Bronchus fibroblast of lung (primary cell): ENCODE results near the gene CERS2. TPM values are rescaled to one million over a fixed set of nuclear protein-coding genes. Genes with fewer than 3 reads are reported as not detected.

ENCODE experiments used
- total RNA-seq: library from RNA; depleted of rRNA; stranded (reverse); fragments of >200 nt; gene quantifications from 2 replicates; pipeline ENCODE4 v1.2.3, GENCODE V29; 2015

CERS2 gene, protein sequence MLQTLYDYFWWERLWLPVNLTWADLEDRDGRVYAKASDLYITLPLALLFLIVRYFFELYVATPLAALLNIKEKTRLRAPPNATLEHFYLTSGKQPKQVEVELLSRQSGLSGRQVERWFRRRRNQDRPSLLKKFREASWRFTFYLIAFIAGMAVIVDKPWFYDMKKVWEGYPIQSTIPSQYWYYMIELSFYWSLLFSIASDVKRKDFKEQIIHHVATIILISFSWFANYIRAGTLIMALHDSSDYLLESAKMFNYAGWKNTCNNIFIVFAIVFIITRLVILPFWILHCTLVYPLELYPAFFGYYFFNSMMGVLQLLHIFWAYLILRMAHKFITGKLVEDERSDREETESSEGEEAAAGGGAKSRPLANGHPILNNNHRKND
- total RNA-seq: 113 and 125 TPM in 2 replicates

DNA sequence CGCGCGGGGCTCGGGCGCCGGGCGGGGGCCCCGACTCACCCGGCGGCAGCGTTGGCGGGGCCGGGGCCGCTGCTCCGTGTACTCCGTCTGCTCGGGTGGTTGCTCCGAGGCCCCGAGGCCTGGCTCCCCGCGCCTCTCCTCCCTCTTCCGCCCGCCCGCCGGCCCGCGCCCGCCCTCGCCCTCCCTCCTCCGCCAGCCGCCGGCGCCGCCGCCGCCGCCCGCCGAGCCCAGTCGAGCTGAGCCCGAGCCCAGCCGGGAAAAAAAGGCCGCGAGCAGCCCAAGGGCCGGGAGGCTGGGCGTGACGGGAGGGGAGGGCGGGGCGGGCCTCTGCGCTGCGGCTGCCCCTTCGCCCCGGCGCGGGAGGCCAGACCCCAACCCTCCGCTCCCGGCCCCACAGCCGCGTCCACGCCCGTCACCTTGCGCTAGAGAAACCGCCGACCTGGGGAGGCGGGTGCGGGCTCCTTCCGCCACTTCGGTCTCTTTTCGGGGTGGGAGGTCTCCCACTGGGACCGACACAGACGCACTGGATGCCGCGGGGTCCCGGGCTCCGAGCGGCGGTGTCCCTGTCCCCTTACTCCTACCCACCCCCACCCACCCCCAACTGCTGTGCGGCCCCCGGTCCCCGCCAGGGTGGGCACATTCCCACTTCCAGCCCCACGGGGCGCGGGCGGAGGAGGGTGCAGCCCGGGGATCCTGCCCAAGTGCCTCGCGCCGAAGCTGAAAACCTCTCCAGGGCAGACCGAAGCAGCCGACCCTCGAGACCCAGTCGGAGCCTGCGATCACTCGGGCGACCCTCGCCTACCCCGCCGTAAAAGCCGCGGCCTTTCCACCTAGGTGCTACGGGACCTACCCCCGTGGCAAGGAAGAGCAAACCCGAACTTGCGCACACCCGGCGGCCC, at the start of gene CERS2:
CERS2 (minus strand) TSS at position 256 of the 899 bp plus-strand sequence. CDS start 5,745 bp downstream, outside the sequence.

DNA sequence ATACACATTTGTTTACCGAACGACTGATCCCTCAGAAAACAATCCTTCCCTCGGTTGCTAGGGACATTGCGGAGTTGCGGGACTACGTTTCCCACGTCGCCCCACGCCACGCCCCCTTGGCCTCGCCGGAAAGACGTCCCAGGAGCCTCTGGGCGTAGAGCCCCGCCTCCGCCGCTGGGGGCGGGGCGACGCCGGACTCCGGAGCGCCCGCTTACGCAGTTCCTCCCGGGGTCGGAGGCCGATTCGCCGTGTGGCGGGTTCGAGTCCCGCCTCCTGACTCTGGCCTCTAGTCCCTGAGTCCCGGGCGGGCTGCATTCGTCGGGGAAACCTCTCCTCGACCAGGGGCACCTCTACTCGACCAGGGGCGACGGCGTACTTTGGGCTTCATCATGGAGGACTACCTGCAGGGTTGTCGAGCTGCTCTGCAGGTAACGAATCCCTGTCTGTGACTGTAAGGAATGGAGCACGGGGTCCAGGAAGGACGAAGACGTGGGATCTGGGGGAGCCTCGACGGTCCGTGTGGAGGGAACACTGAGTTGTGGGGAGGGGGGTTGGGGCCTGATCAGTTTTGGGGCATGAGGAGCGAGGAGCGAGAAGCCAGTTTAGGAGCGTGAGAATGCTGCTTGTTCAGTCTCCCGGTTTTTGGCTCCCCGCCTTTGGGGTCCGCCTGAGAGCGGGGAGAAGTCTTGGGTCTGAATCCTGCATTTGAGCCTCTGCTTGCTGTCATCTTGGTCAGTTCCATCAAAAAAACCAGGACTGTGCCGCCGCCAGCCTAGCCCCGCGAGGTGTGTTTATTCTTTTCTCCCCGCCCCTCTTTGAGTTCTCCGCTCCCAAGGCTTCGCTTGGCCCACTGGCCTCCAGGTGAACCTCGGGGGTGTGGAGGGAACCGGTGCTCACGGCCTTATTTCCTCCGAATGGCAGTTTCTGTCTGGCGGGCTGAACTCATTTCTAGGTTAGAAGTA, 33.9 kb upstream of the CERS2 start, which contains the start of gene PRUNE1:
PRUNE1 (plus strand) TSS at position 206 of the 962 bp plus-strand sequence; CDS start at position 390, 184 bp downstream.

DNA sequence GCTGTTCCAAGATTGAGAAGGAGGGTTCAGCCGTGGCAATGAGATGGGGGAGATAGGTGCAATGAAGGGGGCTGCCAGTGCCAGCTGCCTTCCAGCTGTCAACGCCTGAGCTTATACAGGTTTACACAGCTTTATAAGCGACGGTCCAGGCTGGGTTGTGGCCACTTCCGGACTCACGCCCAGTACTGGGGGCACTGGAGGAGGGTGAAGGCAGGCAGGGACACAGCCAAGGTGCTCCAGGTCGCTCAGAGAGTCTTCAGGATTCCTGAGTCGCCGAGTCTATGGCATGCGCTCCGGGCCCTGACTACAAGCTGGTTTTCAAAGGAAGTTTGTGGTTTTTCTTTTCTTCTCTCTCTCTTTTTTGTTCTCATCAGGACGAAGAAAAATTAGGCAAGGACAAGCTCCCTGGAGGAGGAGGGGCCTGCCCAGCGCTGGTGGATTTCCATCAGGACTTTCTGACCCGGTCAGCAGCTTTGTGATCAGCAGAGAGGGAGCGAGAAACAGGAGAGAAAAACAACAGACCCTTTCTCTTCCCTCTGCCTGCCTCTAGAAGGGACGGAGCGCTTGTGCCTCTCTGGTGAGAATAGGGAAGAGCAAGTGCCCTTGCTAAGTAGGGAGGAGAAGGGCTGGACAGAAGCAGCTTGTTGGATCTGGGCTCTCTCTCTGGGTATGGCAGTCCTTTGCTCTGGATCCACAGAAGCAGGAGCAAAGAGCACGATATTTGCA, 31.9 kb upstream of the CERS2 start, which contains the start of gene MINDY1:
MINDY1 (minus strand) TSS at position 576 of the 726 bp plus-strand sequence. CDS start 4,285 bp downstream, outside the sequence.

DNA sequence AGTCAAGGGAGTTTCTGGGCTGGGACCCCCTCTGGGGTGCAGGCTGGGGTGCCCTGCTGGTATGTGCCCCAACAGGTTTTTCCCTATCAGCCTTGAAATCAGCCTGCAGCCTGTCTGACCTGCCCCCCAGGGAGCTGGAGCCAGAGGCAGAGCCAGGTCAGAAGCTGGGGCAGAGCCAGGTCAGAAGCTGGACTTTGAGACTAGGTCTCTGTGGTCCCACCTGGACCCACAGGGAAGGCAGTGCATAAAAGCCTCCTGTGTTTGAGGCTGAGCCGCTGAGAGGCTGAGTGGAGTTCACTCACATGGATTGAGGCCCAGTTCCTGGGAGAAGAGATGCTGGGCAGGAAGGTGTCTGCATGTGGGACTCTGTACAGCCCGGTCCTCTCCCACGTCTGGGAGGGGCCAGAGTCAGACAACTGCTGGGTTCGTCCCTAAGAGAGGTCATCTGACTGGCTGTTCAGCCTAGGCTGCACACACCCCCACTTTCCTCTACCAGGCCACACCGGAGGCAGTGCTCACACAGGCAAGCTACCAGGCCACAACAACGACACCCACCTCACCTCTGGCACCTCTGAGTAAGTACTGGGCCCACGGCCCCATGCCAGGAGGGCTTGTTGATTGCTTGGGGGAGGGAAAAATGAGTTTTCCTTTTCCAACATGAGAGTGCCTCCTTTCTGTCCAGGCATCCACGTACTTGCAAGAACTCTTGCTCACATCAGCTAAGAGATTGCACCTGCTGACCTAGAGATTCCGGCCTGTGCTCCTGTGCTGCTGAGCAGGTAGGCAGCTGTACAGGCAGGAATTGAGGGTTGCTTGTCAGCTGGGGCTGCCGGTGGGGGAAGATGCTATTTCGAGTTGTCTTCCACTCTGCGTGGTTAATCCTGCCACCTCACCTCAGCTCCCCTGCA, 7.4 kb upstream of the CERS2 start, which contains the start of gene ANXA9:
ANXA9 (plus strand) TSS at position 488 of the 908 bp plus-strand sequence. CDS start 814 bp downstream, outside the sequence.

DNA sequence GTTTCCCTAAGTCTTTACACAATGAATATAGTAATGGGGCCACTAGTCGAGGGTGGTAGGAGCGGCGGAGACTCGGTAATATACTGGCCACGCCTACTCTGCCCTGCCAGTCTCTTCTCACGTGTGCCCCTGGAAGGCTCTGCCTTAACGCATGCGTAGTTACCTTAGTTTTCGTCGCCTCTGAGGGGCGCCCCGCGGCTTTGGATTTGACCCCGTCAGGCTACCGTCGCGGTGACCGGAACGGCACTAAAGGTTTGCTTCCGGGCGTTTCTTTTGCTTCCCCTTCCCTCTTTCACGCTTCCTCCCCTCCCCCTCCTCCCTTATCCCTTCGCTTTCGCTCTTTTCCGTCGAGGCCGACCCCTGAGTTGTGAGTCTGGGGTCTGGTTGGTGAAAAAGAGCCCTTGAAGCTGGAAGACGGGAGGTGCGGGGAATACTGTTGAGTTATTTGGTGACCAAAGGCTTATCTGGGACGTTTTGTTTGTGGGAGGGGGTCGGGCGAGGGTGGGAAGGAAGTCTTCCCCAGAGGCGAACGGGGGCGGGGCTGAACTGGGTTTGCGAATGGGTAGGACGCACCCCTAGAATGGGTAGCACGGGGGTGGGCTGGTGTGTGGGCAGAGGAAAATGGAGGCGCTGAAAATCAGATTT, 48.4 kb downstream of the CERS2 start, which contains the start of gene SETDB1:
SETDB1 (plus strand) TSS at position 267 of the 645 bp plus-strand sequence. CDS start 1,352 bp downstream, outside the sequence.

Other genes starting within 250 kb of the CERS2 start
- 0.15 and 0.17 TPM in 2 replicates for gene CTSS, start 209.1 kb downstream of the CERS2 start, total RNA-seq
- gene CTSK, start 166.6 kb downstream of the CERS2 start, total RNA-seq: 49.1 and 50.4 TPM in 2 replicates
- gene ARNT, start 98.2 kb downstream of the CERS2 start, total RNA-seq: 19.6 and 26.6 TPM in 2 replicates
- gene CTXND2, start 87.7 kb downstream of the CERS2 start, total RNA-seq: 0.15 TPM in 1 of 2 replicates, not detected in the other
- gene SETDB1, start 48.5 kb downstream of the CERS2 start, total RNA-seq: 18.8 and 21.0 TPM in 2 replicates
- 0.17 and 0.30 TPM in 2 replicates for gene ANXA9, start 7.5 kb upstream of the CERS2 start, total RNA-seq
- gene MINDY1, start 32.1 kb upstream of the CERS2 start, total RNA-seq: 8.8 and 9.8 TPM in 2 replicates
- 8.2 and 8.4 TPM in 2 replicates for gene PRUNE1, start 33.6 kb upstream of the CERS2 start, total RNA-seq
- under 0.01 and 0.17 TPM in 2 replicates for gene BNIPL, start 61.8 kb upstream of the CERS2 start, total RNA-seq
- gene C1orf56, start 72.9 kb upstream of the CERS2 start, total RNA-seq: 3.0 and 3.4 TPM in 2 replicates
- gene CDC42SE1, start 84.8 kb upstream of the CERS2 start, total RNA-seq: 27.6 and 28.7 TPM in 2 replicates
- gene MLLT11, start 85.6 kb upstream of the CERS2 start, total RNA-seq: 5.8 and 6.4 TPM in 2 replicates
- 5.5 and 6.1 TPM in 2 replicates for gene GABPB2, start 95.9 kb upstream of the CERS2 start, total RNA-seq
- gene SEMA6C, start 171.8 kb upstream of the CERS2 start, total RNA-seq: 2.0 and 2.1 TPM in 2 replicates
- gene TNFAIP8L2, start 181.8 kb upstream of the CERS2 start, total RNA-seq: not detected in 2 replicates
- gene LYSMD1, start 191.1 kb upstream of the CERS2 start, total RNA-seq: 7.0 and 8.2 TPM in 2 replicates
- 38.7 and 44.0 TPM in 2 replicates for gene SCNM1, start 191.3 kb upstream of the CERS2 start, total RNA-seq
- 0.45 and 0.50 TPM in 2 replicates for gene TMOD4, start 201.1 kb upstream of the CERS2 start, total RNA-seq
- gene VPS72, start 215.4 kb upstream of the CERS2 start, total RNA-seq: 56.6 and 58.2 TPM in 2 replicates
- gene PIP5K1A, start 223.7 kb upstream of the CERS2 start, total RNA-seq: 43.7 and 46.7 TPM in 2 replicates